Kidney epithelial cell (primary cell): ENCODE results near the gene RNF220. TPM values are rescaled to one million over a fixed set of nuclear protein-coding genes. Genes with fewer than 3 reads are reported as not detected.
A peak's percentile ranks its signal among the peaks of the same experiment; 100 is the strongest.

ENCODE experiments used
- DNase-seq: peaks from one replicate; pipeline ENCODE4 v3.0.0-alpha.2; 2010; ENCODE audit warnings: low read depth
- H3K27me3 ChIP-seq: 2 replicates; pipeline ENCODE4 v1.6.0; 2011; ENCODE audit warnings: low read length; ENCODE audit not compliant: control insufficient read depth, insufficient read depth
- H3K36me3 ChIP-seq: 2 replicates; pipeline ENCODE4 v1.5.1; 2011; ENCODE audit warnings: low read length; ENCODE audit not compliant: control insufficient read depth, insufficient read depth
- H3K4me3 ChIP-seq: 2 replicates; pipeline ENCODE4 v1.5.1; 2011; ENCODE audit warnings: low read depth, mild to moderate bottlenecking, control low read depth, low read length
- total RNA-seq: library from RNA; depleted of rRNA; stranded (reverse); fragments of >200 nt; gene quantifications from 2 replicates; pipeline ENCODE4 v1.2.3, GENCODE V29; 2015
- TF ChIP-seq, protein P1 (sequence below): IDR thresholded peaks from 2 replicates; pipeline ENCODE4 v1.5.1; 2011; ENCODE audit warnings: mild to moderate bottlenecking, moderate library complexity, low read length, control low read depth, inconsistent platforms; ENCODE audit not compliant: insufficient read depth, poor library complexity, severe bottlenecking

Gene RNF220
- total RNA-seq, 1 donor from 2014 or later: 127 TPM

DNA sequence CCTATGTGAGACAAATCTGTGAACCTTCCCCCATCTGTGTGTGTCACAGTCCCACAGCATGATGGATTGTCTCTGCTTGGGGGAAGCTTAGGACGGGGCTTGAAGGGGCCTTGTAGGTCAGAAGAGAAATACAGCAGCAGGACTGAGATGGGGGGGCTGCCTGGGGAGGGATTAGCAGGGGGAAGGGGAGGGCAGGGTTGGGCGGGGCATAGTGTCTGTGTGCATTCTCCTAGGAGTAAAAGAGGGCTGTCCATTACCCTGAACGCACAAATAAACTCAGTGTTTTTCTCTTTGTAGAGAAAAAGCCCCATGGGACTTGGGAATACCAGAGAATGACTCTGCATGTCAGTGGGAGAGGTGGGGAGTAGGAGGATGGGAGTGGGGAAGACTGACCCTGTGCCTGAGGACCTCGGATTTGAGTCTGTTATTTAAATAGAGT lies 16.4 kb downstream of the RNF220 start:
- H3K27me3 ChIP-seq: peaks cover 44% of the 10 kb centered on the region
- H3K4me3 ChIP-seq: no peak overlapping the region
- TF ChIP-seq, protein P1, sequence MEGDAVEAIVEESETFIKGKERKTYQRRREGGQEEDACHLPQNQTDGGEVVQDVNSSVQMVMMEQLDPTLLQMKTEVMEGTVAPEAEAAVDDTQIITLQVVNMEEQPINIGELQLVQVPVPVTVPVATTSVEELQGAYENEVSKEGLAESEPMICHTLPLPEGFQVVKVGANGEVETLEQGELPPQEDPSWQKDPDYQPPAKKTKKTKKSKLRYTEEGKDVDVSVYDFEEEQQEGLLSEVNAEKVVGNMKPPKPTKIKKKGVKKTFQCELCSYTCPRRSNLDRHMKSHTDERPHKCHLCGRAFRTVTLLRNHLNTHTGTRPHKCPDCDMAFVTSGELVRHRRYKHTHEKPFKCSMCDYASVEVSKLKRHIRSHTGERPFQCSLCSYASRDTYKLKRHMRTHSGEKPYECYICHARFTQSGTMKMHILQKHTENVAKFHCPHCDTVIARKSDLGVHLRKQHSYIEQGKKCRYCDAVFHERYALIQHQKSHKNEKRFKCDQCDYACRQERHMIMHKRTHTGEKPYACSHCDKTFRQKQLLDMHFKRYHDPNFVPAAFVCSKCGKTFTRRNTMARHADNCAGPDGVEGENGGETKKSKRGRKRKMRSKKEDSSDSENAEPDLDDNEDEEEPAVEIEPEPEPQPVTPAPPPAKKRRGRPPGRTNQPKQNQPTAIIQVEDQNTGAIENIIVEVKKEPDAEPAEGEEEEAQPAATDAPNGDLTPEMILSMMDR: no peak
- H3K36me3 ChIP-seq: no peaks in the 10 kb centered on the region
- no peak for DNase-seq

DNA sequence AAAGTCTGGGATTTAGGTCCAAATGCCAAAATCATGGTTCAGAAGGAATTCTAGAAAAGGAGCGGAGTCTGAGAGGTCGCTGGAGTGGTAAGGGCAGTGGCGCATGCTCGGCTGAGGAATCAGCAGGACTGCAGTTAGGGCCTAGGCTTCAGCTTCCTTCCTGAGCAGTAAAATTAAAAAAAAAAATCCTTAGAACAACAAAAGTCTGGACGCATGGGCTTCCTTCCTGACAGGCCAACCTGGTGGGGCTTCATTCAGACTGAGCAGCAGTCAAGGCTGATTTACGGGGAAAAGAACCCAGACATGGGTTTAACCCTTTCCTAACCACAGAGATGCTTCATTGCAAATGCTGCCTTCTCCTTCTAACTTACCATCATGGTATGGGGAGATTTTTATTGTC lies 17.1 kb downstream of the RNF220 start:
- DNase-seq: no peak
- TF ChIP-seq, protein P1: no peak
- H3K4me3 ChIP-seq: no peak overlapping the region
- H3K27me3 ChIP-seq: peaks cover 37% of the 10 kb centered on the region
- no peaks in the 10 kb centered on the region for H3K36me3 ChIP-seq

DNA sequence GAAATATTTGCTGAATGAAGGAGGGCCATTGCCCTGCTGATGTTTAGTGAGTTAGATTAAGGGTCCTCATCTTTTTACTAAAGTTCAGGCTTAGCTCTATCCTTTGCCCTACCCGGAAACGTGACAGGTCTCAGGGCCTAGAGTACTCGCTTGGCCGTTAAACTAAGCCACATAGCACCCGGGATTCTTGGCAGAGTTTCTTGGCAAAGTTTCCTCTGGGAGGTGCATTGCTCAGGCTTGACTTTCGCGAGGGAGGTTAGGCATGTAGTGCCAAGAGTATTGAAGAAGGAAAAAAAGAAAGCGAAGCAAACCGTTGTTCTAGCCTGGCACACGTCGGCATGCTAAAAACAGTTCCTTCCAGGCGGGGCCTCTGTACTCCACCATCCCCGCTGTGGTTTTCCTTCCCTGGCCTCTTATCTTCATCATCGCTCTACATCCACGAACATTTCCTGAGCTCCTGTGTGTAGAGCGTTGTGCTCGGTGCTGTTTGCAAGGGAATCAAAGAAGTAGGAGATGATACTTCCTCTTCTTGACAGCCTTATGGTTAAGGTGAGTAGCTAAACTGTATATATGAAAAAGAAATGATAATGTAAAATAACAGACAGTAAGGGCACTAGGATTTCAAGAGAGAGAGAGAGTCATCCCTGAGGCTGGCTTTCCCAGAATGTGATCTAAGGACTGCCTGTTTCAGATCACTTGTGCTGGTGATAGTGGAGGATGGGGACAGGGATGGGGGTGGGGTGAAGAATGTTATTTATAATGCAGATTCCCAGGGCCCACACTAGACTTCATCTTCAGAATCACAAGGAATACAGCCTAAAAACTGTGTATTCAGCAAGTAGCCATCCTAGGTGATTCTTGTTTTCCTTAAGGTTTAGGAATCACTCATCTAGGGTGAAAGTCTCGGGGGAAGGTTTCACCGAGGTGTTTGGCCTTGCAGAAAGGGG lies 18.8 kb downstream of the RNF220 start:
- peak; percentile 10 for DNase-seq
- TF ChIP-seq, protein P1: no peak
- no peak overlapping the region for H3K4me3 ChIP-seq
- peaks cover 39% of the 10 kb centered on the region for H3K27me3 ChIP-seq
- H3K36me3 ChIP-seq: no peaks in the 10 kb centered on the region

DNA sequence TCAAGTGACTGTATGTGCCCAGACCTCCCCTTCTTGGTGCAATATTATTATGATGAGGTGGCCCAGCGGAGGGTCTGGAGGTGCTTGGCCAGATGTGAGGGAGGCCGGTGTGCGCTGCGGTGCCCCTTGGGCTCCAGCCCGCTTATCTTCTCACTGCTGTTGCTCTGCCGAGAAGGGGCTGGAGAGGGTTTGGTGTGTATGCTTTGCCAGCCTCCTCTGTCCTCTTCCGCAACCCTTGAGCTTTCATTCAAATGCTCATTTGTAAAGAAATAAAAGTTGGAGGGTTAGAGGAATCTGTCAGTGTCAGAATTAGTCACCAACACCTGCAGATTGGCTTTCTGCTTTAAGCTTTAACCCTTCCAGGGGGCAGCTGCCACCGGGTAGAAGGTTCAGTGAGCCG lies 19.7 kb downstream of the RNF220 start:
- H3K36me3 ChIP-seq: no peaks in the 10 kb centered on the region
- H3K4me3 ChIP-seq: no peak overlapping the region
- TF ChIP-seq, protein P1: no peak
- no peak for DNase-seq
- peaks cover 42% of the 10 kb centered on the region for H3K27me3 ChIP-seq

DNA sequence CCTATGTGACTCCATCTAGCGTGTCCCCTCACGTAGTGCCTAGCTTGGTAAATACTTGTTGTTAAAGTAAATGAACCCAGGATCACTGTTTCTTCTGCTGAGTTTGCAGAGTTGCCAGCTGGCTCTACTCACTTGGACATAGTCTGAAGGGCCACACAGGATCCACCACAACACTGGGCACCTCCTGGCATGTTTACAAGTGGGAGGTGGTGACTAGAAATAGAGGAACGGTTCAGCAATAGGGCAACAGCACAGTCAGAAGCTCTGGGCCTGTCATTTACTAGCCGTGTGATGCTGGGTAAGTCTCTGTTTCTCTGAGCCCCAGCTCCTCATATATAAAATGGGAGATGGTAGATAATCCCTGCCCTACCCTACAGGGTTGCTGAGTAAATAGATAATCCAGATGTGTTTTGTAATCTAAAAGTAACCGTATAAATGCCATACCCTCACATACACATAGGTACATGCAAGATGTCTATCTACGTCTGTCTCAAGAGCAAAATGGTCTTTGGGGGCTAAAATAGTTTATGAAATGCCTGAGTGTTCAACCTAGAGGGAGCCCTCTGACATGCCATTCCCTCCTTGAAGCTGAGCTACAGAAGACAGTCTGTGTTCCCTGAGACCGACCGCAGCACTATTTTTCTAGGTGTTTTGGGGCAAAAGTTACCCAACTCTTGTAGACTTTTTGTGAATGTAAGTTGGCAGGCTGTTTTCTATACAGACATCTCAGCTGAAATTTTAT lies 20.5 kb downstream of the RNF220 start:
- TF ChIP-seq, protein P1: no peak
- H3K27me3 ChIP-seq: peaks cover 39% of the 10 kb centered on the region
- no peaks in the 10 kb centered on the region for H3K36me3 ChIP-seq
- no peak overlapping the region for H3K4me3 ChIP-seq
- DNase-seq: no peak
